Measurements from ENCODE around the gene C5.

C5 gene

GRCh38 chr9:120922404-120923195 is 127.5 kb downstream of the C5 start:
- no peak for DNase-seq

GRCh38 chr9:120921661-120922181 is 128.4 kb downstream of the C5 start:
- no peak for DNase-seq

DNA sequence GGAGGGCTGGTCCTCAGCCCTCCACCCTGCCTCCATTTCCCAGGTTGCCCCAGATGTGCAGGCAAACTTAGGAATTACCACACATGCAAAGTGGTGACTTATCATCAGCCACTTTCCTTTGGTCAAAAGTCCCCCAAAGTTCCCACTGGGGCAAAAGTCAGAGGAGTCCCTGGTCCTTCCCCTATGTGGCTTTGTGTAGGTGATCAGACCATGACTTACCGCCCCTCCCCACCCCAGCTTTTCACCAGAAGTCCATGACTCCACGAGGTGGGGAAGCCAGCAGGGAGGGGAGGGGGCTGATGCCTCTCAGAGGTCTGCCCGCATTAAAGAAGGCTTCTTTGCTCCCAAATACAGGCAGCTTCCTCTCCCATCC is 129.3 kb downstream of the C5 start:
- peak; percentile 87 for DNase-seq

GRCh38 chr9:120919843-120920805 is 130.0 kb downstream of the C5 start:
- DNase-seq, result no peak

DNA sequence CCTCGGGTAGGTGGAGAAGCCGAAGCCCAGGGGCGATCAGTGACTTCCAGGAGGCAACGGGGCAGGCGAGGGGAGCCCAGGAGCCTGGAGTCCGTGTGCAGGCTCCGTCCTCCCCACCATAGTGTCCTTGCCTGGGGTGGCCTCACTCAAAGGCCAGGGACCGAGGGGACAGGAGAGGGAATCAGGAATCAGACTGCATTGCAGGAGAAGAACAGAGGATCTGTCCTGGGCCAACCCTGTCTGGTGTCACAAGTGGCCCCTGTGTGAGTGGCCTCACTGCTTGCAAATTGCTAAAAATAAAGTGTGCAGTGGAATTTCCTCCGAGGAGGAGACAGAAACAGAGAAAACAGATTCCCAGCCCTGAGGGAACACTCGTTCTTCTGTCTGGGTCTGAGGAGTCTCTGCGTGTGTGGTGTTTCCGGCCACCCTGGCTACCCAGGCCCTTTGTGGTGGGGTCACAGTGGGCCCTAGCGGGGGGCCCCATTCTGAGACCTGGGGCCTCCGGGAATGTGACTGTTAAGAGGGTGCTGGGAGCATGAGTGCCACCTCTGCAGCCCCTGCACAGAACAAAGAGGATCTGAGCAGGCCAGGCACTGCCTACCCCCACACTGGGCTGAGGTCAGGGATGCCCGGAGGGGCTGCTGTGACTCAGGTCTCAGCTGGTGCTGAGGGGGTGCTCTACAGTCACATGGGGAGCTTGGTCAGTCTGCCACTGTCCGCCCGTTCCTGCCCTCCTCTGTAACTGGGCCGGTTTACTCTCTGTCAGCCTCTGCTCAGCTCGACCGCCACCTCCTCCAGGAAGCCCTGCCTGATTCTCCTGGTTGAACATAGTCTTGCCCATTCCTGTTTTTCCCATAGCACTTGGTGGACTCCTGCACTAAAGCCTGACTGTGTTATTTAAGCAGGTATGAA is 130.9 kb downstream of the C5 start:
- DNase-seq, result no peak

GRCh38 chr9:120917929-120918762 is 131.9 kb downstream of the C5 start:
- no peak for DNase-seq

GRCh38 chr9:120916991-120917880 is 132.8 kb downstream of the C5 start:
- DNase-seq, result no peak

GRCh38 chr9:120916588-120916987 is 133.5 kb downstream of the C5 start:
- no peak for DNase-seq

- no peak for DNase-seq
Observed at GRCh38 chr9:120915854-120916470, 134.1 kb downstream of the C5 start.

DNA sequence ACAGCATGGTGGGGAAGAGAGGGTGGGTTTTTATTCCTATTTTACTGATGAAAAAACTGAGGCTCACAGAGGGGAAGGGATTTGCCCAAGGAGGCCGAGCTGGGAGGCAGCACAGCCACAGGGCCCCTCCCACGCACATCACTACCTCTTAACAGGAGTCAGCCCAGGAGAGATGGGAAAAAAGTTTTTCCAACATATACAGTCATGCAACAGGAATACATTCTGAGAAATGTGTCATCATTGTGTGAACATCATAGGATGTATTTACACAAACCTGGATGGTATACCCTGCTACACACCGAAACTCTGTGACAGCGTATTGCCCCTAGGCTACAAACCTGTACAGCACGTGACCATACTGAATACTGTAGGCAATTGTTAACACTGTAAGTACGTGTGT is 135.1 kb downstream of the C5 start:
- no peak for DNase-seq

DNA sequence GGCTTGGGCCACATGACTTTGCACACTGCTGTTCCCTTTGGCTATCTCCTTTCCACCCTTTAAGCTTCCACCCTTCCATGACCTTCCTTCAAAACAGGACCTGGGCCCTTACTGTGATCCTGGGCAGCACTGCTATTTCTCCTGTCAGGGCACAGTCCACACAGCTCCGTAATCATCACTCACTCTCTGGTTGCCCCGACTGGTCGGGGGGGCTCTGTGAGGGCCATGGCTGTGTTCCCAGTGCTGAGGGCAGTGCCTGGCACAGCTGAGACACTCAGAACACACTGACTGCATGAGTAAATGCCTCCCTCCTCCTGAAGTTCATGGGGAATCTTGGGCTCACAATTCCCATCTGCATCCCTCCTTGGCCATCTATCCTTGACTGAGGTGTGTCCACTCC is 135.7 kb downstream of the C5 start:
- DNase-seq, result no peak

DNA sequence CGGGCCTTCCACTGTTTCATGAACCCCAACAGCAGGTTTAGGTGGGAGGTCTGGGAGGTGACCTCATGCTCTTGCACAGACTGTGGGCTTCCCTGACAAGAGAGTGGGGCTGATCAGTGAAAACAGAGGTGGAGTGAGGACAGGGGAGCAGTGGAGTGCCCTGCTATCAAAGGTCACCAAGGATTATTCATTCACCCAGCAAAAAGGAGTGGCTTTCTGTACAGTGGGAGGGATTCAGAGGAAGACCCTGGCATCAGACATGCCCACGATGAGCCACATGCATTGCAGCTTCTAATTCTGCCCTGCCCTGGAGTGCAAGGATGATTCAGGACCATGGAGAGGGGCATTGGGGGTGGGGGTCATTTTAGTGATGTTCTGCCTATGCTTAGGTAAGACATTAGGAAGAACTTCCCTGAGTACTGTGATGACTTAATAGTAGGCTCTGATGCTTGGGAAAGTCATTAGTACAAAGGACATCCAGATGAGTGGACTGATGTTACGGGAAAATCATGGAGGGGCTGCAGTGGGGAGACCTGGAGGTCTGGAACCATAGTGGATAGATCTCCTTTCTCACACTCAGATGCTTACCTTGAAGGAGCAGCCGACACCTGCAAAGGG is 136.3 kb downstream of the C5 start:
- DNase-seq, result no peak

DNA sequence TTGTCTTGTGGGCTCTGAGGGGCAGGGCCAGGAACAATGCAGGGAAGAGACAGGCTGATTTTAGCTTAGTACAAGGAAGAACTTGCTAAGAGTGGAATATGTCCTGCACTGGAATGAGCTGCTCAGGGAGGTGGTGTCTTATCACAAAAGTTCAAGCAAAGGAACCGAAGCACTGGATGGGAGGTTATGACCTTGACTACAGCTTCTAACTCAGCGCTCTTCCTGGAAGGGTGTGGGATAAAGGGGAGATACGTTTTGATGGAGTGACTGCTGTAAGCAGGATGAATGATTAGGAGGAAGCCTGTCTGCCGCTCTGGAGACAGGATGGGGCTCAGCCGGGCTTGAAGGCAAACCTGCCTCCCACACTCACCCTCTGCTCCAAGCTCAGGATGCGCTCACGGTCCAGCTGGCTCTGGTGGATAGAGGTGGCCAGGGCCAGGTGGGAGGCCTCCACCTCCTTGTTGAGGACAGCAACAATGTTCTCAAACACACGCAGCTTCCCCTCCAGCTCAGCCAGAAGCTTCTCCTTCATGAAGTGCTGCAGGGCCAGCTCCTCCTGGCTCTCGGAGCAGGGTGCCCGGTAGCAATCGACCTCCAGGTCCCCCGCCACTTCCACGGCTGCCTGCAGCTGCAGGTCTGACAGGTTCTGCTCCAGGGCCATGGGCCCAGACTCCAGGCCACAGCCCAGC is 137.0 kb downstream of the C5 start:
- DNase-seq, result no peak

DNA sequence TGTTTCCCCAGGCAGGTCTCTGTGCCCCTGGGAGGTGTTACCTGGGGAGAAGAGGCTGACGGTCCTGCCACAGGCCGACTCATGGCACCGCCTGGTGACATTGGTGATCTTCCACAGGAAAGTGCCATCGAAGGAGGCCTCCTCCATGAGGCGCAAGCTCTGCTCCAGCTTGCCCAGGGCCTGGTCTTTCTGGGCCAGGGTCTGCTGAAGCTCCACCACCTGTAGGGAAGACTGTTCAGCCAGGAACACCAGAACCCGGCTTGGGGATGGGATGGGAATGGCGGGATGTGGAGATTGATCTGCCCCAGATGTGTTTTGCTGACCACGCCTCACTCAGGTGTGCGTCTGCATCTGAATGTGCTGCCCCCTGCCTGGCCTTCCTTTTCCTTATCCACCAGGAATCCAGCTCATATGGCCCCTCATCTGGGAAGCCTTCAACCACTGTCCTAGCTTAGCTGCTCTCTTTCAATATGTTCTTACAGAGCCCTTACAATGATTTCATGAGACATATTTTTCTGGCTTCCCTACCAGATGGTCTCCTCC is 138.7 kb downstream of the C5 start:
- no peak for DNase-seq

DNA sequence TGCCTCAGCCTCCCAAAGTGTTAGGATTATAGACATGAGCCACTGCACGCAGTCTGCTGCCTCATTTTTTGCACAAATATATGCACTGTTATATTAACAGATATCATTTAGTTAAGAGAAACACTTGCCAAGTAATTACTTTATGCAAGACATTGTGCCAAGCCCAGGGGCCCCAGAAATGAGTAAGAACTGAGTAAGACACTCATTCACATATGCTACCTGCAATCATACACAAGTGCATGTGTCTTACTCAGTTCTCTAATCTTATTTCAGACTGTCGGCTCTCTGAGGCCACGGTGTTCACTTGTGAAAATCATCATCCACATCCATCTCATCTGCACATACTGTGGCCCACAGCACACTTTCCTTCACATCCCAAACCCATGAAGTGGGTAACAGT is 139.4 kb downstream of the C5 start:
- no peak for DNase-seq

DNA sequence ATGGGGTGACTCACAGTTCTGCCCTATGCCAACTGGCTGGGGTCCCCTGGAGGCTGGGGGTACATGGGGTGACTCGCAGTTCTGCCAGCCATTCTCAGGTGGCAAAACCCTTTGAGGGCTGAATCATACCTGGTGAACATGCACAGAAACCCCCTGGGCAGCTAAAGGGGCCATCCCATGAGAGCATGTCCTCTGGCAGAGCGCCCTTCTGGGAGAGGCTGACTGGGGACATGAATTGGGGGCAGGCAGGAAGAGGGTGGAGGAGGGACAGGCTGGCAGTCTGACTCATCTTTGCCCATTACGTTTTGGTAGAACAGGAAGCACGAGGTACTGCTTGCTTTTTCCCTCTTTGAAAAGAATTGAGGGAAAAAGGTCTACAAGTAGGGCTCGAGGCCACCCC is 140.2 kb downstream of the C5 start:
- DNase-seq, result no peak

DNA sequence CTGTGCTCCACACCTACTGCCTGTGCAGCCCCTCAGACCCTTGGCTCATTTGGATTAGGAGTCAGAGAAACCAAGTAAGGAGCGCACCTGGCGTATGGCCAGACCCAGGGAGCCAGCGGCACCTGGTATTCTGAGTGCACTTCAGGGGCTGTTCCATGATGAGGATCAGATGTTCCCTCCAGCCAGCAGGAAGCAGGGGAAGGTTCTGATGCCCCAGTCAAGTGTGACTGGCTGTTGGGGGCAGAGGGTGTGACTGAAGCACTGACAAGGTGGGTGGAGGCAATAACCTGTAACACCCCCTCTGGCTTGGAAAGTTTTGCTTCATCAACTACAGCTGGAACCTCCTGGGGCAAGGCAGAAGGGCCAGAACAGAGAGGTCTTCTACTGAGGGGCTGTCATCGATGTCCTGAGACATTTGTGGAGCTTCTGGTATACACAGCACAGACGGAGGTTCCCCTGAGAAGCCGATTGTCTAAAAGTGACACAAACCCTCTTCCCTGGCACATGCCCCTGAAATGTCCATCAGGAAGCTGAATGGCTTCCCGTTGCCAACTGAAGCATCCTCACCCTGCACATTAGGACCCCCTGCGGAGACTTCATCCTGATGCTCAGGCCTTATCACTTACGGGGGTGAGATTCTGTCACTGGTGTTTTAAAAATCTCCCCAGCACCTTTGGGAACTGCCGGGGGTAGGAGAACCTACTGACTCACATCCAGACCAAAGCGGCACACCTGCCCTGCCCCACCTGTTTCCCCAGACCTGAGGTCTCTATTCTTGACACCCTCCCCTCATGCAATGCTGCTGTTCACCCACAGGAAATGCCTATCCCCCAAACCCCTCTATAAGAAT is 144.5 kb downstream of the C5 start:
- no peak for DNase-seq

DNA sequence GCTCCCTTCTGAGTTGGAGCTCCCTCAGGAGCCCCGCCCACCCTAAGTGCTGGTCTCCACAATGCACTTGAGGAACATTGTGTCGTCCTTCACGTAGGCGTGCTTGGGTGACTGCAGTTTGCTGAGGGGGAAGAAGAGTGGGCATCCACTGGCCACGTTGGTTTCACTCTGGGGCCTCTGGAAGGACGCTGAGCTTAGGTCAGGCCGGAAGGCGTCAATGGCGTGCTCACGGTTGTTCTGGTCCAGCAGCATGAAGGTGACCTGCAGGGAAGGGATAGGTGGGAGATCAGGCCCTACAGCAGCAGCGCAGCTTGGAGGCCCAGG is 145.1 kb downstream of the C5 start:
- no peak for DNase-seq
